PFSK-1 (cell line): ENCODE measurements around the gene CYS1.

Source experiments
- FOXP2 ChIP-seq: optimal IDR thresholded peaks from 2 replicates; pipeline ENCODE3; 2011; ENCODE audit warnings: borderline replicate concordance, control low read depth, inconsistent platforms; ENCODE audit not compliant: insufficient read depth; ENCODE audit errors: extremely low read length, extremely low read depth
- POLR2AphosphoS5 ChIP-seq: IDR thresholded peaks from 2 replicates; pipeline ENCODE4 v1.6.1; 2012; ENCODE audit warnings: low read depth, mild to moderate bottlenecking, control low read depth, low read length, moderate library complexity
- REST ChIP-seq, 2 experiments: IDR thresholded peaks; 2 replicates each; pipeline versions ENCODE4 v1.6.1 to v1.8.0; 2011 to 2012; ENCODE audit warnings: low read depth in 2 of 2, low read length in 2 of 2, control low read depth in 1 of 2, inconsistent platforms in 1 of 2, mild to moderate bottlenecking in 1 of 2, moderate library complexity in 1 of 2; ENCODE audit not compliant: insufficient read depth in 1 of 2
- SIN3A ChIP-seq: IDR thresholded peaks from 2 replicates; pipeline ENCODE4 v1.6.1; 2012; ENCODE audit warnings: mild to moderate bottlenecking, low read length, moderate library complexity, borderline replicate concordance; ENCODE audit not compliant: insufficient read depth
- TAF1 ChIP-seq: IDR thresholded peaks from 2 replicates; pipeline ENCODE4 v1.6.1; 2012; ENCODE audit warnings: low read length, control low read depth, borderline replicate concordance; ENCODE audit not compliant: insufficient read depth

CYS1 gene

GRCh38 chr2:10022966-10023662 lies 57.1 kb downstream of the CYS1 start:
- TF ChIP-seq FOXP2 (no peak), POLR2AphosphoS5 (no peak), SIN3A (no peak), TAF1 (no peak), REST (IDR thresholded peaks at IDR 0.05; ENCODE audit: insufficient read depth in 1 of 2, low read depth in 2 of 2, low read length in 2 of 2) (no peak)

- TF ChIP-seq FOXP2 = no peak
- no peak for TF ChIP-seq POLR2AphosphoS5
- no peak for TF ChIP-seq SIN3A
- no peak for TF ChIP-seq TAF1
- no peak for TF ChIP-seq REST (IDR thresholded peaks at IDR 0.05; ENCODE audit: insufficient read depth in 1 of 2, low read depth in 2 of 2, low read length in 2 of 2)
Measured at GRCh38 chr2:10022445-10022844, 57.8 kb downstream of the CYS1 start.

- TF ChIP-seq FOXP2 (no peak), POLR2AphosphoS5 (no peak), TAF1 (no peak), REST (IDR thresholded peaks at IDR 0.05; ENCODE audit: insufficient read depth in 1 of 2, low read depth in 2 of 2, low read length in 2 of 2) (no peak), SIN3A (no peak)
Measured at GRCh38 chr2:10022041-10022421, 58.2 kb downstream of the CYS1 start.

GRCh38 chr2:10019602-10020400 lies 60.4 kb downstream of the CYS1 start:
- no peak for TF ChIP-seq REST (IDR thresholded peaks at IDR 0.05; ENCODE audit: insufficient read depth in 1 of 2, low read depth in 2 of 2, low read length in 2 of 2)
- no peak for TF ChIP-seq SIN3A
- TF ChIP-seq TAF1 = no peak
- no peak for TF ChIP-seq POLR2AphosphoS5
- no peak for TF ChIP-seq FOXP2
